Fibroblast of villous mesenchyme (primary cell): ENCODE measurements around the gene KRT71. TPM values are rescaled to one million over a fixed set of nuclear protein-coding genes. Genes with fewer than 3 reads are reported as not detected.

ENCODE experiments used
- DNase-seq: peaks from one replicate; pipeline ENCODE4 v3.0.0-alpha.2; 2010; ENCODE audit warnings: low read depth
- H3K4me3 ChIP-seq: 2 replicates; pipeline ENCODE4 v1.5.1; 2011; ENCODE audit warnings: low read depth, mild to moderate bottlenecking, low read length
- total RNA-seq: library from RNA; depleted of rRNA; stranded (reverse); fragments of >200 nt; gene quantifications from 2 replicates; pipeline ENCODE4 v1.2.3, GENCODE V29; 2012
- TF ChIP-seq, protein P1 (sequence below): IDR thresholded peaks from 2 replicates; pipeline ENCODE4 v1.5.1; 2012; ENCODE audit warnings: low read depth, mild to moderate bottlenecking, low read length; ENCODE audit not compliant: insufficient read depth

Gene KRT71
- total RNA-seq, 1 donor, result not detected

DNA sequence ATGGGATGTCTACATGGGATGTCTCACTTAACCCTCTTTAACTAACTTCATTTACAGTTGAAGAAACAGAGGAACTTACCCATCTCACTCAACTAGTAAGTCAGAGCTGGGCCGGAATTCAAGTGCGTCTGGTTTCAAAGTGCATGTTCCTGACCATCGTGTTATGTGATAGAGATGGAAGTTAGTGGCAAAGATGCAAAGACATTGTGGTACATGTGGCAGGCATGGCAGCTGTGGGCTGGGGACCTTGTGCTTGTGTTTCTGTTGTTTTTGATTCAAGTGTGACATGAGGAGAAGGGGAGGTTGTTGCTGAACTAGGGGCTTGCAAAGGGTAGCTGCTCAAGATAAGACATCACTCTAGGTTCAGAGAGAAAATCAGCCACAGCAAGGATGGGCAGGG is 23.0 kb upstream of the KRT71 start:
- H3K4me3 ChIP-seq, result no peak overlapping the region
- TF ChIP-seq, protein P1, sequence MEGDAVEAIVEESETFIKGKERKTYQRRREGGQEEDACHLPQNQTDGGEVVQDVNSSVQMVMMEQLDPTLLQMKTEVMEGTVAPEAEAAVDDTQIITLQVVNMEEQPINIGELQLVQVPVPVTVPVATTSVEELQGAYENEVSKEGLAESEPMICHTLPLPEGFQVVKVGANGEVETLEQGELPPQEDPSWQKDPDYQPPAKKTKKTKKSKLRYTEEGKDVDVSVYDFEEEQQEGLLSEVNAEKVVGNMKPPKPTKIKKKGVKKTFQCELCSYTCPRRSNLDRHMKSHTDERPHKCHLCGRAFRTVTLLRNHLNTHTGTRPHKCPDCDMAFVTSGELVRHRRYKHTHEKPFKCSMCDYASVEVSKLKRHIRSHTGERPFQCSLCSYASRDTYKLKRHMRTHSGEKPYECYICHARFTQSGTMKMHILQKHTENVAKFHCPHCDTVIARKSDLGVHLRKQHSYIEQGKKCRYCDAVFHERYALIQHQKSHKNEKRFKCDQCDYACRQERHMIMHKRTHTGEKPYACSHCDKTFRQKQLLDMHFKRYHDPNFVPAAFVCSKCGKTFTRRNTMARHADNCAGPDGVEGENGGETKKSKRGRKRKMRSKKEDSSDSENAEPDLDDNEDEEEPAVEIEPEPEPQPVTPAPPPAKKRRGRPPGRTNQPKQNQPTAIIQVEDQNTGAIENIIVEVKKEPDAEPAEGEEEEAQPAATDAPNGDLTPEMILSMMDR, result no peak
- no peak for DNase-seq

GRCh38 chr12:52575256-52575655 is 22.3 kb upstream of the KRT71 start:
- no peak overlapping the region for H3K4me3 ChIP-seq
- TF ChIP-seq, protein P1, result no peak
- no peak for DNase-seq

- no peak within 1 kb of the TSS for H3K4me3 ChIP-seq
- DNase-seq, result no peak
- TF ChIP-seq, protein P1, result no peak
Observed at GRCh38 chr12:52573743-52574142, 20.8 kb upstream of the KRT71 start, which contains the start of gene KRT74. TSS of gene KRT74 (minus strand) at chr12:52573843. CDS start at chr12:52573777, 66 bp downstream.

DNA sequence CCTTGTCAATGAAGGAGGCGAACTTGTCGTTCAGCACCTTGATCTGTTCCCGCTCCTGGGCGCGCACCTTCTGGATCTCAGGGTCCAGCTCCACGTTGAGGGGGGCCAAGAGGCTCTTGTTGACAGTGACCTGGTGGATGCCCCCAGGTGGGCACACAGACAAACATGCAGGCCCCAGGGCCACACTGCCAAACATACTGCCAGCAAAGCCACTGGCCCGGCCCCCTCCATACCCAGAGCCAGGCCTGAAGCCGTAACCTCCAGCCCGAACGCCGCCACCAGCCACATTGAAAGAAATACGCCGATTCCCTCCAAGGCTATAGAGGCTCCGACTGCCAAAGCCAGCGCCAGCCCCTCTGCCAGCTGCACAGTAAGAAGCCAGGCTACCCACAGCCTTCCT is 20.4 kb upstream of the KRT71 start:
- no peak for DNase-seq
- TF ChIP-seq, protein P1, result no peak
- H3K4me3 ChIP-seq, result no peak overlapping the region

DNA sequence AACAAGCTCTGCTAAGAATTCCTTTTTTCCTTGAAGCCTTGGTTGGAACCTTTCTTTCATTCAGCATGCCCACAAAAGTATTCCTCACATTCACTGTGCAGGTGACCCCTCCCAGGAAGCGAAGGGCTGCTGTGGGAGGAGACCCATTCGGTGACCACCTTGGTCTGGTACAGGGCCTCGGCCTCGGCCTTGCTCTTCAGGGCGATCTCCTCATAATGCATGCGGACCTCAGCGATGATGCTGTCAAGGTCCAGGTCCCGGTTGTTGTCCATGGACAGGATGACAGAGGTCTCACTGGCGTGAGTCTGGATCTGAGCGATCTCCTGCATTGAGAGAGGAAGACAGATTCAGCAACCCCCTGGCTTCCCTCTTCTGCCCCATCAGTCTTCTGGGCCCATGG is 17.6 kb upstream of the KRT71 start:
- TF ChIP-seq, protein P1, result no peak
- H3K4me3 ChIP-seq, result no peak overlapping the region
- no peak for DNase-seq

- H3K4me3 ChIP-seq, result no peak overlapping the region
- TF ChIP-seq, protein P1, result no peak
- no peak for DNase-seq
Observed at GRCh38 chr12:52568111-52568510, 15.2 kb upstream of the KRT71 start.

DNA sequence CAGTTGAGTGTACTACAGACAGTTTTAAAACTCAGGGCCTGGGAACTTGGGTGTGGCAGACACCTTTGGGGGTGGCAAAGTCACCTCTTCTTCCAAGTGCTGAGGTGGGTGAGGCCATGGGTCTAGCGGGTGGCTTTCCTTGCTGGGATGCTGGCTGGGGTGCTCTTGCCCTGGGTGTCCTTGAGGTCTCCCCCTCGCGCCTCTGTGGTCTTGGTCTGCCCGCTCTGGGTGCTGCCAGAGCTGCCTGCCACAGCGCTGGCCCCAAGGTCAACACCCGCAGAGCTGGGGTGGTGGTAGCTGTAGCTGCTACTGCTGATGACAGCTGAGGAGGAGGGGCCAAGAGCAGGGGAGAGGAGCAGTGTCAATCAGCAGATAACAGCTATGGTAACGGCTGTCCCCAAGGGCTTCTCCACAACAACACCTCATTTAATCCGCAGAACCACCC is 13.9 kb upstream of the KRT71 start:
- TF ChIP-seq, protein P1, result no peak
- DNase-seq, result no peak
- H3K4me3 ChIP-seq, result no peak overlapping the region
